Activated CD4-positive, alpha-beta T cell treated with anti-CD3 and anti-CD28 coated beads for 36 hours (primary cell): ENCODE data around the gene ADAMTS2. TPM values are rescaled to one million over a fixed set of nuclear protein-coding genes. Genes with fewer than 3 reads are reported as not detected.

Experiments used
- ATAC-seq: fragments of 200-7000 bp; cut with Tn5 transposase; one replicate; pipeline ENCODE4 v1.10.0; 2021; ENCODE audit warnings: mild to moderate bottlenecking, moderate library complexity
- CTCF ChIA-PET: fragments of 350-600 bp; sonication (Branson Sonifier 250); formaldehyde crosslinking; loops from one replicate; lab custom pipeline; 2021; ENCODE audit warnings: antibody characterized with exemption; lab: Charles Lee
- POLR2A ChIA-PET: fragments of 350-600 bp; sonication (Branson Sonifier 250); formaldehyde crosslinking; loops from one replicate; lab custom pipeline; 2021; ENCODE audit warnings: antibody characterized with exemption, inconsistent platforms; lab: Charles Lee
- DNase-seq: peaks from one replicate; pipeline ENCODE4 v3.0.0-alpha.2; 2020
- H3K27ac Mint-ChIP-seq: one replicate; pipeline ENCODE4 v1.8.0; 2021; ENCODE audit warnings: mixed read lengths
- H3K27me3 Mint-ChIP-seq: one replicate; pipeline ENCODE4 v1.8.0; 2021; ENCODE audit warnings: mixed read lengths
- H3K36me3 Mint-ChIP-seq: one replicate; pipeline ENCODE4 v1.8.0; 2021; ENCODE audit warnings: low read depth, mixed read lengths
- H3K4me1 Mint-ChIP-seq: one replicate; pipeline ENCODE4 v1.8.0; 2021; ENCODE audit warnings: mixed read lengths
- H3K4me3 Mint-ChIP-seq: one replicate; pipeline ENCODE4 v1.8.0; 2021; ENCODE audit warnings: mild to moderate bottlenecking, moderate library complexity, mixed read lengths
- H3K9me3 Mint-ChIP-seq: one replicate; pipeline ENCODE4 v1.8.0; 2021; ENCODE audit warnings: low read depth, mixed read lengths
- intact Hi-C, 2 experiments: fragments of 100-400 bp; cut with DNase I in 1 of 2; cut with micrococcal nuclease in 1 of 2; formaldehyde crosslinking; loops; one replicate each; pipeline versions ENCODE4 v1.14.2 to v1.15.1; 2022 to 2024; cut with DNase I, micrococcal nuclease
- total RNA-seq, 2 experiments: library from RNA; stranded (reverse); gene quantifications; one replicate each; pipeline ENCODE4 v1.2.3, GENCODE V29; 2021

Gene ADAMTS2
- total RNA-seq, 2 experiments from 2014 or later = not detected

DNA sequence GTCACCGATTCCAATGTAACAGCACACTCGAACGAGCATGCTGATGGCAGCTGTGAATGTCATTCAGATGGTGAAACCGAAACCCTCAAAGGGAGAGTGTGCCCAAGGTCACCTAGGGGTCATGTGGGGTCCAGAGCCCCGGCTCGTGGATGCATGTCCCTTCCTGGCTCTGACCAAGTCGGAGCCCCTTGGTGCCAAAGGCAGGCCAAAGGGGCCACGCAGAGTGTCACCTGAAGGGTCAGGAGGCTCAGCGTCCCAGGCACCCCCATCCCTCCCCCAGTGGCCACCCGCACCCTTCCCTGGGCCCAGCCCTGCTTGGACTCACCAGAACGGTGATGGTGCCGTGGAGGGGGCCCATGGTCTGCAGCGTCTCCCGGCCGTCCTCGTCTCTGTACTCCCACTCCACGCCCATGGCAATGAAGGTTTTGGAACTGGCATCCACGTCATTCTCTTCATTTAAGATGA lies 215.6 kb downstream of the ADAMTS2 start:
- H3K4me1 Mint-ChIP-seq = no peaks in the 10 kb centered on the region
- DNase-seq (no peak), ATAC-seq (no peak)
- H3K9me3 Mint-ChIP-seq = no peaks in the 10 kb centered on the region
- H3K27me3 Mint-ChIP-seq = no peaks in the 10 kb centered on the region
- intact Hi-C loops = no loop called here
- H3K4me3 Mint-ChIP-seq = no peak overlapping the region
- no peak overlapping the region for H3K27ac Mint-ChIP-seq
- H3K36me3 Mint-ChIP-seq = no peaks in the 10 kb centered on the region
- POLR2A ChIA-PET = no interaction called here
- CTCF ChIA-PET = no interaction called here

GRCh38 chr5:179128976-179129375 lies 216.3 kb downstream of the ADAMTS2 start:
- ATAC-seq (no peak), DNase-seq (no peak)
- H3K9me3 Mint-ChIP-seq = no peaks in the 10 kb centered on the region
- no peaks in the 10 kb centered on the region for H3K4me1 Mint-ChIP-seq
- no peak overlapping the region for H3K4me3 Mint-ChIP-seq
- H3K27ac Mint-ChIP-seq = no peak overlapping the region
- H3K36me3 Mint-ChIP-seq = no peaks in the 10 kb centered on the region
- intact Hi-C loops = no loop called here
- ChIA-PET CTCF (no interaction called here), POLR2A (no interaction called here)
- H3K27me3 Mint-ChIP-seq = no peaks in the 10 kb centered on the region

DNA sequence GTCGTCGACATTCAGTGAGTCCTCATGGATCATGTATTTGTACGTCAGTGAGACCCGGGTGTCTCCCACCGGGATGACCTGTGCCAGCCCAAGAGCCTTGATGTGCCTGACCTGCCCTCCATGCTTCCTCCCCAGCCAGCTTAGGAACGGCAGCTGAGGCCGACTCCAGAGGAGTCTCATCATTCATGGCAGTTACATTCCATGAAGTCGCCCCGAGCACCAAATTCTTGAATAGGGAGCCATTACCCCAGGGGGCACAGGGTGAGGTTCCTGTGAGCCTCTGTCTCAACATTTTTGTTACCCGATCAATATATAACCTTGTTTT lies 217.3 kb downstream of the ADAMTS2 start:
- no peaks in the 10 kb centered on the region for H3K4me1 Mint-ChIP-seq
- POLR2A ChIA-PET = no interaction called here
- DNase-seq (no peak), ATAC-seq (no peak)
- no peak overlapping the region for H3K27ac Mint-ChIP-seq
- CTCF ChIA-PET = no interaction called here
- intact Hi-C loops = no loop called here
- H3K4me3 Mint-ChIP-seq = no peak overlapping the region
- no peaks in the 10 kb centered on the region for H3K36me3 Mint-ChIP-seq
- H3K9me3 Mint-ChIP-seq = no peaks in the 10 kb centered on the region
- H3K27me3 Mint-ChIP-seq = no peaks in the 10 kb centered on the region

- ChIA-PET CTCF (no interaction called here), POLR2A (no interaction called here)
- DNase-seq (no peak), ATAC-seq (no peak)
- no peak overlapping the region for H3K4me3 Mint-ChIP-seq
- intact Hi-C loops = no loop called here
- no peak overlapping the region for H3K27ac Mint-ChIP-seq
- H3K27me3 Mint-ChIP-seq = no peaks in the 10 kb centered on the region
- no peaks in the 10 kb centered on the region for H3K36me3 Mint-ChIP-seq
- H3K4me1 Mint-ChIP-seq = no peaks in the 10 kb centered on the region
- H3K9me3 Mint-ChIP-seq = no peaks in the 10 kb centered on the region
Measured at GRCh38 chr5:179127136-179128040, 217.9 kb downstream of the ADAMTS2 start.

DNA sequence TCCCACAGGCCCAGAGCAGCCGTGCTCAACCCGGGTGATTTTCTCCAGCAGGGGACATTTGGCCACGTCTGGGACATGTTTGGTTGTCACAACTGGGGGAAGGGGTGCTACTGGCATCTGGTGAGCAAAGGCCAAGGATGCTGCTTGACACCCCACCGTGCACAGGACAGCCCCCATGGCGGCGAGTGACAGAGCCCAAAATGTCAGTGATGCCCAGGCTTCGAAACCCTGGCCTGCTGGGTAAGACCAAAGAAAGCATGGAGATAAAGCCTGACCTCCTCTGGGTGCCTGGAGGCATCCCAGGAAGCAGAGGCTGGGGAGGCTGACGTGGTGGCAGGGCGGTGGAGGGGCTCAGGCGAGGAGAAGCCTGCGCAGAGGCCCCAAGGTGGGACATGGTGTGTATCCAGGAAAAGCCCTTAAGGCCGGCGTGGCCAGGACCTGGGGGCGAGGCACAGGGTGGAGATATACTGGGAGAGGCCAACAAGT lies 218.7 kb downstream of the ADAMTS2 start:
- H3K36me3 Mint-ChIP-seq = no peaks in the 10 kb centered on the region
- DNase-seq (no peak), ATAC-seq (no peak)
- no peaks in the 10 kb centered on the region for H3K9me3 Mint-ChIP-seq
- H3K4me3 Mint-ChIP-seq = no peak overlapping the region
- intact Hi-C loops = no loop called here
- H3K27me3 Mint-ChIP-seq = no peaks in the 10 kb centered on the region
- H3K27ac Mint-ChIP-seq = no peak overlapping the region
- H3K4me1 Mint-ChIP-seq = no peaks in the 10 kb centered on the region
- ChIA-PET CTCF (no interaction called here), POLR2A (no interaction called here)

DNA sequence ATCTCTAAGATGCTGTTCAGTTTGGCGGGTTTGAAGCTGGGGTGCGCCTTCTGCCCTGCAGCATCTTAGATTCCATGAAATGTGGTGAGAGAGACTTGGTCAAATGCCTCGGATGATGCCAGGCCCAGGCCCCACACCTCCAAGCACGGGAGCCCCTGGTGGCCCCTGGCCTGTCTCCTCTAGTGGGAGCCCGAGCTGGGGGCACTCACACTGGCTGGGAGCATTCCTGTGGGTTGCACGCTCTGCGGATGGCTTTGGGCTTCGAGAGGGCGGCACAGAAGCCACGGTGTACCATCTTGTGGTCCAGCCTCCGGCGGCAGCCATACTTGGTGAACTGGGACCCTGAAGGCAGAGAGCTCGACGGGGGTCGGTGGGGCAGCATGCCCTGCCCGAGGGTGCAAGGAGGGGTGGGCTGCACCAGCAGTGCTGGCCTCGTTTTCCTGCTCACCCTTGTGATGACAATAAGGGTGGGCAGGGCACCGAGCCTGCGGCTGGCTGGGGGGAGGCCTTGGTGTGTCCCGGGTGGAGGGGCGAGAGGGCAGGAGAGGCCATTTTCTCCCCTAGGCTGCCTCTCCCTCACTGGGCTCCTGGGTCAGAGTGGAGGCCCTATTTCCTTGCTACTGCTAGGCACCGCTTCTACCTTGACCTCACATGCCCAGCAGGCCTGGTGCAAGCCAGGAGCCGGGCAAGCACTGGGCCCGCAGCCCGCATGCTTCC lies 219.3 kb downstream of the ADAMTS2 start:
- Mint-ChIP-seq H3K27me3 (no peaks in the 10 kb centered on the region), H3K36me3 (no peaks in the 10 kb centered on the region), H3K27ac (no peak overlapping the region), H3K9me3 (no peaks in the 10 kb centered on the region), H3K4me1 (no peaks in the 10 kb centered on the region), H3K4me3 (no peak overlapping the region)
- intact Hi-C loops = no loop called here
- ATAC-seq = no peak
- ChIA-PET POLR2A (no interaction called here), CTCF (no interaction called here)
- no peak for DNase-seq

- CTCF ChIA-PET = interaction anchor here (0.6 kb wide), 1 partner anchor 121 kb away, joined by 3 read pairs; no protein-coding TSS in a partner anchor
- no peaks in the 10 kb centered on the region for H3K36me3 Mint-ChIP-seq
- no peak overlapping the region for H3K4me3 Mint-ChIP-seq
- POLR2A ChIA-PET = no interaction called here
- H3K9me3 Mint-ChIP-seq = peaks cover 2% of the 10 kb centered on the region
- no peak overlapping the region for H3K27ac Mint-ChIP-seq
- DNase-seq (no peak), ATAC-seq (no peak)
- H3K27me3 Mint-ChIP-seq = no peaks in the 10 kb centered on the region
- intact Hi-C loops = no loop called here
- no peaks in the 10 kb centered on the region for H3K4me1 Mint-ChIP-seq
Measured at GRCh38 chr5:179124853-179125788, 220.1 kb downstream of the ADAMTS2 start.

- POLR2A ChIA-PET = interaction anchor here (0.5 kb wide), 1 partner anchor 175 kb away, joined by 4 read pairs; no protein-coding TSS in a partner anchor
- H3K36me3 Mint-ChIP-seq = no peaks in the 10 kb centered on the region
- H3K4me1 Mint-ChIP-seq = no peaks in the 10 kb centered on the region
- peaks cover 4% of the 10 kb centered on the region for H3K9me3 Mint-ChIP-seq
- no peaks in the 10 kb centered on the region for H3K27me3 Mint-ChIP-seq
- ATAC-seq (no peak), DNase-seq (no peak)
- H3K27ac Mint-ChIP-seq = no peak overlapping the region
- H3K4me3 Mint-ChIP-seq = no peak overlapping the region
- CTCF ChIA-PET = interaction anchor here (0.6 kb wide), 1 partner anchor 121 kb away, joined by 3 read pairs; no protein-coding TSS in a partner anchor
- intact Hi-C loops = no loop called here
Measured at GRCh38 chr5:179124273-179124852, 220.9 kb downstream of the ADAMTS2 start.

GRCh38 chr5:179123491-179124272 lies 221.6 kb downstream of the ADAMTS2 start:
- ChIA-PET POLR2A (interaction anchor here (0.5 kb wide), 1 partner anchor 175 kb away, joined by 4 read pairs; no protein-coding TSS in a partner anchor), CTCF (no interaction called here)
- DNase-seq (no peak), ATAC-seq (no peak)
- Mint-ChIP-seq H3K36me3 (no peaks in the 10 kb centered on the region), H3K27me3 (no peaks in the 10 kb centered on the region), H3K4me1 (no peaks in the 10 kb centered on the region), H3K27ac (no peak overlapping the region), H3K4me3 (no peak overlapping the region), H3K9me3 (peaks cover 4% of the 10 kb centered on the region)
- intact Hi-C loops = no loop called here

DNA sequence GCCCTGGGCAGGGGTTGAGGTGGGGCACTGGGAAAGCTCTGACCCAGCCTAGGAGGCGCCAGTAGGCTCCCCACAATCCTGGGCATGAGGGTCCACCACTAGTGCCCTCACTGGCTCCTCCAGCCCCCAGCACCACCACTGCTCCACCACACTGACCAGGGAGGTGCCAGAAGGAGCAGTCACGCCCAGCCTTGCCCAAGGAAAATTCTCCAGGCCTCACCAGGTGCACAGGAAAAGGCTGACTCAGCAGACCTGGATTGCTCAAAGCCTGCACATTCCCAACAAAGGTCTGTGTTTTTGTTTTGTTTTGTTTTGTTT lies 222.2 kb downstream of the ADAMTS2 start:
- intact Hi-C loops = no loop called here
- ChIA-PET CTCF (no interaction called here), POLR2A (no interaction called here)
- no peak for DNase-seq
- Mint-ChIP-seq H3K4me3 (no peak overlapping the region), H3K27ac (no peak overlapping the region), H3K4me1 (no peaks in the 10 kb centered on the region), H3K36me3 (no peaks in the 10 kb centered on the region), H3K27me3 (no peaks in the 10 kb centered on the region), H3K9me3 (peaks cover 4% of the 10 kb centered on the region)
- no peak for ATAC-seq
